ENCODE data around the gene CHN1.

DNA sequence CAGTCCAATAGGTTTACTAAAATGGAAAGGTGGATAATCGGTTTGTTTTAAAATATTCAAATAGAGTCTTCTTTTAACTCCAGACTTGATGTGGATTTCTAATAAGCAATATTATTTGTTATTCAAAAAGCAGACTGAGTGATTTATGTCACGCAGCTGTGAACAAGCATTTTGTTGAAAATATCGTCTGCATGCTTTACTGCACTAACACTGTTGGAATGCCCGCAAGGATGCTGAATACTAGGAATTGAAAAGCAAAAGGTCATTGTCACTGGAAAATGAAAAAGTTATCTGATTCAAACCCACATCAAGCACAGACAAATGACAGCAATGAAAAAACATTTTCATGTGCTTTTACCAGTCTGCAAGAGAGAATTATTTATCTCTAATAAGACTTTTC, 31.1 kb downstream of the CHN1 start:
- TF ChIP-seq POLR2A (IDR thresholded peaks at IDR 0.05; ENCODE audit: low read depth, low read length) (no peak), POLR2AphosphoS5 (IDR thresholded peaks at IDR 0.05; ENCODE audit: low read depth, low read length) (no peak), TAF1 (IDR thresholded peaks at IDR 0.05; ENCODE audit: borderline replicate concordance, low read depth, low read length) (no peak)
